Endometrial microvascular endothelial cells (primary cell): ENCODE measurements around the gene INO80C. TPM values are rescaled to one million over a fixed set of nuclear protein-coding genes. Genes with fewer than 3 reads are reported as not detected.

Experiments used
- total RNA-seq: library from RNA; depleted of rRNA; stranded (reverse); fragments of >200 nt; gene quantifications from one replicate; pipeline ENCODE4 v1.2.3, GENCODE V29; 2015; ENCODE audit errors: inconsistent ontology term

The INO80C gene
- total RNA-seq, 1 donor from 2014 or later: 10.5 TPM

Other genes starting within 250 kb of the INO80C start
- gene ZSCAN30, start 207.7 kb downstream of the INO80C start, total RNA-seq: 15.1 TPM
- gene ZNF24, start 153.5 kb downstream of the INO80C start, total RNA-seq: 20.8 TPM
- gene ZNF396, start 120.6 kb downstream of the INO80C start, total RNA-seq: not detected
- 215 TPM for gene GALNT1, start 83.8 kb upstream of the INO80C start, total RNA-seq